AG09319 (cell line): ENCODE results near the gene ACTN2.

Experiments used
- DNase-seq: peaks from one replicate; pipeline ENCODE4 v3.0.0-alpha.2; 2010; ENCODE audit warnings: low read depth; ENCODE audit errors: extremely low read depth
- CTCF ChIP-seq: IDR thresholded peaks from 2 replicates; pipeline ENCODE4 v1.5.1; 2011; ENCODE audit warnings: low read depth, mild to moderate bottlenecking, inconsistent platforms, low read length, moderate library complexity

ACTN2 gene

GRCh38 chr1:236692128-236692527 lies 5.8 kb downstream of the ACTN2 start:
- no peak for DNase-seq
- TF ChIP-seq CTCF = no peak

- no peak for DNase-seq
- no peak for TF ChIP-seq CTCF
These were observed 6.4 kb downstream of the ACTN2 start for GRCh38 chr1:236692742-236693141.

GRCh38 chr1:236699366-236699765 lies 13.1 kb downstream of the ACTN2 start:
- TF ChIP-seq CTCF = no peak
- no peak for DNase-seq

- no peak for DNase-seq
- no peak for TF ChIP-seq CTCF
These were observed 14.6 kb downstream of the ACTN2 start for GRCh38 chr1:236700903-236701302.

- TF ChIP-seq CTCF = no peak
- no peak for DNase-seq
These were observed 15.5 kb downstream of the ACTN2 start for GRCh38 chr1:236701782-236702181.

GRCh38 chr1:236702791-236703394 lies 16.6 kb downstream of the ACTN2 start:
- no peak for DNase-seq
- no peak for TF ChIP-seq CTCF

GRCh38 chr1:236705771-236706170 lies 19.5 kb downstream of the ACTN2 start:
- no peak for DNase-seq
- no peak for TF ChIP-seq CTCF
